HEK293 (cell line): Measurements from ENCODE around the gene TM9SF3.

Experiments used
- CTCF ChIP-seq: fragments of 450-650 bp; formaldehyde crosslinking; IDR thresholded peaks from 2 replicates; pipeline ENCODE4 v1.5.1; 2016; ENCODE audit warnings: missing biosample characterization, missing genetic modification characterization
- ZNF239 ChIP-seq: fragments of 450-650 bp; formaldehyde crosslinking; IDR thresholded peaks from 2 replicates; pipeline ENCODE4 v1.5.1; 2016; ENCODE audit warnings: missing biosample characterization, missing genetic modification characterization
- ZNF24 ChIP-seq: fragments of 450-650 bp; formaldehyde crosslinking; IDR thresholded peaks from 2 replicates; pipeline ENCODE4 v1.5.1; 2016; ENCODE audit warnings: missing biosample characterization, missing genetic modification characterization
- ZNF350 ChIP-seq: fragments of 450-650 bp; formaldehyde crosslinking; IDR thresholded peaks from 2 replicates; pipeline ENCODE4 v1.5.0; 2017; ENCODE audit warnings: missing biosample characterization, mild to moderate bottlenecking, missing genetic modification characterization

DNA sequence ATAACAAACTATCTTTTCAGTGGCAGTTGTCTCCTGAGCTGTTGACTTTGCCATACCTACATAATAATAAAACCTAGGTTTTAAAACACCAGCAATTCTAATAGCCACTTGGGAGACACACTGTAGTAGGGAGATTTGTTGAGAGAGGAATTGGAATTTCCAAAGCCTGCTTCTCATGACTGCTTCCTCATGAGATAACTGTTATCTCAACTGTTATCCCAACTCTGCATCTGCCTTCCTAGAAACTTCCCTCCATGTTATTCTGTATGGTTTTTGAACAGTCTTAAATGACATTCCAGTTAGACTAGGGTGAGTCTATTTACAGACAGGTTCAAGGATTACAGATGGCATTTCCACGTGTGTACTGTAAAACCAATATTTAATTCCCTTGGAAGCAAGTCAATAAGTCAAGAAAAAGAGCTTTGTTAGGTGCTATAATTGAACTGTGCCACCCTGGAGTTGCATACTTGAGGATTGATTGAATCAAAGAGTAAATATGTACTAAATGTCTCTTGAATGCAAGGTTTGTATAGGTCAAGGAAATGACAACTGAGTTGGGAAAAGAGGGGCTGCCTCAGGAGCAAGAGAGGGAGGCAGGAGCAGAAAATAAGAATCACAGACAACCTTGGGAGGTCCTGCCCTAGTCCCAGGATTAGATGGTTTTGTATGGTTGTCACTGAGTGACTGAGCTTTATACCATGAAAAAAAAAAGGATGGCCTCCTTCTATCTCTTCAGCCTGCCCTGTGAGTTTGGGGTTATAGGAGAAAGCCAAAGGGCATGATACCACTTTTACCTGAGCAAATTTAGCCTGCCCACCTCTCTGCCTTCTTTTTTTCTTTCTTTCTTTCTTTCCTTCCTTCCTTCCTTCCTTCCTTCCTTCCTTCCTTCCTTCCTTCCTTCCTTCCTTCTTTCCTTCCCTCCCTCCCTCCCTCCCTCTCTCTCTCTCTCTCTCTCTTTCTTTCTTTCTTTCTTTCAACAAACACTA, 9.9 kb upstream of the TM9SF3 start:
- TF ChIP-seq CTCF (tag by site-specific recombination): no peak
- no peak for TF ChIP-seq ZNF350 (tag by site-specific recombination)
- TF ChIP-seq ZNF239 (tag by site-specific recombination): no peak
- TF ChIP-seq ZNF24 (tag by site-specific recombination): no peak
